CD14-positive monocyte (primary cell): Measurements from ENCODE around the gene RBFOX2. TPM values are rescaled to one million over a fixed set of nuclear protein-coding genes. Genes with fewer than 3 reads are reported as not detected.
"Not testable (repeated sequence)": the region's sequence is repeated elsewhere in the genome, so short reads cannot be mapped to it uniquely, and the experiment has no call there.

Experiments
- DNase-seq, 3 donors: peaks; one replicate each; pipeline ENCODE4 v3.0.0-alpha.2; 2011 to 2022
- H2AFZ ChIP-seq: 2 replicates; pipeline ENCODE4 v1.6.0; 2012; ENCODE audit warnings: mild to moderate bottlenecking, low read depth, low read length, inconsistent platforms; ENCODE audit not compliant: insufficient read depth, poor library complexity, severe bottlenecking
- H3K27ac ChIP-seq, 2 donors: 1 replicate in 1 of 2; 2 replicates in 1 of 2; pipeline ENCODE4 v1.5.1; 2012 to 2013; ENCODE audit warnings: low read length in 2 of 2, control low read depth in 1 of 2, inconsistent platforms in 1 of 2, low read depth in 1 of 2, mild to moderate bottlenecking in 1 of 2
- H3K27me3 ChIP-seq, 2 donors: one replicate each; pipeline versions ENCODE4 v1.6.0 to v1.6.1; 2011 to 2013; ENCODE audit warnings: low read length in 2 of 2; ENCODE audit not compliant: control insufficient read depth in 2 of 2, insufficient read depth in 2 of 2
- H3K36me3 ChIP-seq, 2 donors: replicated peaks in 1 of 2; 1 replicate in 1 of 2; 2 replicates in 1 of 2; pipeline versions ENCODE4 v1.5.1 to v1.6.1; 2012 to 2013; ENCODE audit warnings: low read length in 2 of 2, control low read depth in 1 of 2, inconsistent platforms in 1 of 2, mild to moderate bottlenecking in 1 of 2; ENCODE audit not compliant: insufficient read depth in 2 of 2, control insufficient read depth in 1 of 2
- H3K4me1 ChIP-seq, 2 donors: 1 replicate in 1 of 2; 2 replicates in 1 of 2; pipeline versions ENCODE4 v1.5.1 to v1.6.1; 2012 to 2013; ENCODE audit warnings: low read length in 2 of 2, control low read depth in 1 of 2, inconsistent platforms in 1 of 2, mild to moderate bottlenecking in 1 of 2, moderate library complexity in 1 of 2; ENCODE audit not compliant: insufficient read depth in 2 of 2, control insufficient read depth in 1 of 2
- H3K4me2 ChIP-seq: replicated peaks from 2 replicates; pipeline ENCODE3; 2012; ENCODE audit warnings: low read length, moderate library complexity, mild to moderate bottlenecking; ENCODE audit not compliant: poor library complexity, severe bottlenecking; ENCODE audit errors: extremely low read depth
- H3K4me3 ChIP-seq, 3 experiments: fragments of 200-600 bp in 1 of 3; sonication (generic) in 1 of 3; replicated peaks in 1 of 3; 1 replicate in 2 of 3; 2 replicates in 1 of 3; pipeline ENCODE4 v1.5.1; 2011 to 2013; ENCODE audit warnings: low read length in 3 of 3, mild to moderate bottlenecking in 3 of 3, control low read depth in 2 of 3, low read depth in 2 of 3, inconsistent platforms in 1 of 3, moderate library complexity in 1 of 3
- H3K79me2 ChIP-seq: 2 replicates; pipeline ENCODE4 v1.6.0; 2012; ENCODE audit warnings: mild to moderate bottlenecking, control low read depth, inconsistent platforms, low read length, moderate library complexity; ENCODE audit not compliant: insufficient read depth
- H3K9ac ChIP-seq: 2 replicates; pipeline ENCODE4 v1.6.0; 2017; ENCODE audit warnings: low read length, mild to moderate bottlenecking; ENCODE audit not compliant: insufficient read depth, poor library complexity, severe bottlenecking
- H3K9me3 ChIP-seq, 2 donors: replicated peaks in 1 of 2; 1 replicate in 1 of 2; 2 replicates in 1 of 2; pipeline versions ENCODE4 v1.5.1 to v1.6.1; 2012 to 2013; ENCODE audit warnings: low read length in 2 of 2, control low read depth in 1 of 2; ENCODE audit not compliant: control insufficient read depth in 1 of 2, insufficient read depth in 1 of 2
- H4K20me1 ChIP-seq: 2 replicates; pipeline ENCODE4 v1.6.0; 2012; ENCODE audit warnings: mild to moderate bottlenecking, low read length, control low read depth, moderate library complexity; ENCODE audit not compliant: insufficient read depth
- H3K27ac Mint-ChIP-seq, 7 donors: one replicate each; pipeline ENCODE4 v1.8.0; 2020; ENCODE audit warnings: mild to moderate bottlenecking in 7 of 7, mixed read lengths in 7 of 7, moderate library complexity in 6 of 7, inconsistent platforms in 2 of 7
- H3K27me3 Mint-ChIP-seq, 3 donors: one replicate each; pipeline ENCODE4 v1.8.0; 2021 to 2022; ENCODE audit warnings: low read depth in 3 of 3, mild to moderate bottlenecking in 3 of 3, mixed read lengths in 3 of 3, moderate library complexity in 3 of 3, inconsistent platforms in 1 of 3
- H3K36me3 Mint-ChIP-seq, 2 donors: one replicate each; pipeline ENCODE4 v1.8.0; 2020; ENCODE audit warnings: mixed read lengths in 2 of 2, inconsistent platforms in 1 of 2, mild to moderate bottlenecking in 1 of 2
- H3K4me1 Mint-ChIP-seq: one replicate; pipeline ENCODE4 v1.8.0; 2020; ENCODE audit warnings: mild to moderate bottlenecking, mixed read lengths
- H3K4me3 Mint-ChIP-seq, 2 donors: one replicate each; pipeline ENCODE4 v1.8.0; 2020; ENCODE audit warnings: mild to moderate bottlenecking in 2 of 2, mixed read lengths in 2 of 2, moderate library complexity in 1 of 2
- H3K9me3 Mint-ChIP-seq, 7 donors: one replicate each; pipeline ENCODE4 v1.8.0; 2020 to 2022; ENCODE audit warnings: mixed read lengths in 7 of 7, mild to moderate bottlenecking in 6 of 7, moderate library complexity in 6 of 7, inconsistent platforms in 2 of 7
- CTCF ChIP-seq: fragments of 200-600 bp; IDR thresholded peaks from one replicate; pipeline ENCODE4 v1.8.0; 2022; ENCODE audit warnings: antibody characterized with exemption, mild to moderate bottlenecking
- whole genome bisulfite sequencing: methylation state at CpG from one replicate; pipeline ENCODE4 v1.1.5; 2013; ENCODE audit warnings: missing lambda C conversion rate; ENCODE audit not compliant: insufficient coverage; 5-methylcytosine and 5-hydroxymethylcytosine counted together
- intact Hi-C, 2 donors: fragments of 100-400 bp; cut with micrococcal nuclease; formaldehyde crosslinking; loops; one replicate each; pipeline versions ENCODE4 v1.15.0 to v1.15.1; 2023
- polyA plus RNA-seq, 3 donors: library from polyadenylated mRNA; depleted of rRNA in 1 of 3; unstranded in 2 of 3; stranded (reverse) in 1 of 3; fragments of 300-500 nt in 2 of 3; fragments of >200 nt in 1 of 3; fragmentation: Illumina TruSeq in 2 of 3; gene quantifications; 1 replicate in 2 of 3; 2 replicates in 1 of 3; pipeline ENCODE4 v1.2.3, GENCODE V29; 2012 to 2021

RBFOX2 gene
- polyA plus RNA-seq, 3 donors, result not detected

GRCh38 chr22:35802885-35803284, 225.7 kb downstream of the RBFOX2 start:
- Histone ChIP-seq H3K27me3 (no peaks in the 10 kb centered on the region), H3K4me2 (no peak overlapping the region), H3K4me3 (no peak overlapping the region), H3K79me2 (no peaks in the 10 kb centered on the region), H4K20me1 (no peaks in the 10 kb centered on the region), H3K27ac (no peak overlapping the region), H3K9me3 (no peaks in the 10 kb centered on the region), H3K36me3 (no peaks in the 10 kb centered on the region), H3K4me1 (no peaks in the 10 kb centered on the region), H2AFZ (no peak overlapping the region), H3K9ac (no peak overlapping the region)
- peaks cover 0 to 1% (median 0%) of the 10 kb centered on the region in 3 donors for H3K27me3 Mint-ChIP-seq
- intact Hi-C loops, result no loop called here
- H3K4me1 Mint-ChIP-seq, result no peaks in the 10 kb centered on the region
- H3K36me3 Mint-ChIP-seq, result no peaks in the 10 kb centered on the region
- H3K4me3 Mint-ChIP-seq, result no peak overlapping the region
- no peak overlapping the region for H3K27ac Mint-ChIP-seq
- peaks cover 4 to 11% (median 7%) of the 10 kb centered on the region in 7 donors for H3K9me3 Mint-ChIP-seq
- WGBS, result no CpG with 5 or more reads among the region's 2 CpGs
- DNase-seq, result no peak
- TF ChIP-seq CTCF, result no peak

- H3K27ac ChIP-seq, H3K4me2 ChIP-seq, DNase-seq, H3K79me2 ChIP-seq, H4K20me1 ChIP-seq, H3K36me3 Mint-ChIP-seq, H3K27me3 Mint-ChIP-seq, H3K9ac ChIP-seq, H3K36me3 ChIP-seq, H3K4me3 ChIP-seq, H3K27me3 ChIP-seq, H3K9me3 ChIP-seq, H2AFZ ChIP-seq, H3K4me3 Mint-ChIP-seq, H3K4me1 Mint-ChIP-seq, intact Hi-C loops, H3K4me1 ChIP-seq, H3K27ac Mint-ChIP-seq: not testable (repeated sequence)
- peaks cover 4 to 11% (median 7%) of the 10 kb centered on the region in 7 donors for H3K9me3 Mint-ChIP-seq
- 92% methylated on average over 2 of the region's 3 CpGs for WGBS
Measured at GRCh38 chr22:35801301-35801700, 227.3 kb downstream of the RBFOX2 start.
